ENCODE measurements around the gene HOOK1. TPM values are rescaled to one million over a fixed set of nuclear protein-coding genes. Genes with fewer than 3 reads are reported as not detected.

HOOK1 gene
- total RNA-seq, 4 donors from 2014 or later, result 22.3 to 38.1 (median 33.7) TPM

GRCh38 chr1:59856725-59857338 is 42.1 kb downstream of the HOOK1 start:
- TF ChIP-seq POLR2A (IDR thresholded peaks at IDR 0.05) (no peak), EP300 (IDR thresholded peaks at IDR 0.05) (no peak), POLR2AphosphoS5 (IDR thresholded peaks at IDR 0.05) (no peak), CTCF (IDR thresholded peaks at IDR 0.05) (no peak)
- Histone ChIP-seq H3K36me3 (peaks cover 8% of the 10 kb centered on the region), H3K4me3 (no peak overlapping the region), H3K27me3 (no peaks in the 10 kb centered on the region), H3K27ac (peak overlapping the region; percentile 29), H3K4me1 (peaks cover 10% of the 10 kb centered on the region), H3K9me3 (no peaks in the 10 kb centered on the region)
- WGBS, result 49% methylated on average over 4 of the region's 4 CpGs
- DNase-seq (ENCODE audit: low spot score in 2 of 2), result no peak

GRCh38 chr1:59857679-59858354 is 43.1 kb downstream of the HOOK1 start:
- H3K4me3 ChIP-seq, result no peak overlapping the region
- TF ChIP-seq POLR2A (IDR thresholded peaks at IDR 0.05) (no peak), CTCF (IDR thresholded peaks at IDR 0.05) (no peak), EP300 (IDR thresholded peaks at IDR 0.05) (no peak), POLR2AphosphoS5 (IDR thresholded peaks at IDR 0.05) (no peak)
- WGBS, result 88% methylated on average over 5 of the region's 5 CpGs
- DNase-seq (ENCODE audit: low spot score in 2 of 2), result no peak
- H3K9me3 ChIP-seq, result no peaks in the 10 kb centered on the region
- H3K4me1 ChIP-seq, result peaks cover 10% of the 10 kb centered on the region
- H3K36me3 ChIP-seq, result peaks cover 11% of the 10 kb centered on the region
- no peaks in the 10 kb centered on the region for H3K27me3 ChIP-seq
- no peak overlapping the region for H3K27ac ChIP-seq

GRCh38 chr1:59866462-59866861 is 51.7 kb downstream of the HOOK1 start:
- no peak for DNase-seq (ENCODE audit: low spot score in 2 of 2)
- Histone ChIP-seq H3K9me3 (no peaks in the 10 kb centered on the region), H3K36me3 (peaks cover 21% of the 10 kb centered on the region), H3K4me3 (no peak overlapping the region), H3K27me3 (no peaks in the 10 kb centered on the region), H3K4me1 (no peaks in the 10 kb centered on the region), H3K27ac (no peak overlapping the region)
- WGBS, result 66% methylated on average over 2 of the region's 2 CpGs
- TF ChIP-seq POLR2AphosphoS5 (IDR thresholded peaks at IDR 0.05), result no peak

GRCh38 chr1:59871746-59872145 is 57.0 kb downstream of the HOOK1 start:
- DNase-seq (ENCODE audit: low spot score in 2 of 2), result no peak
- H3K36me3 ChIP-seq, result peaks cover 28% of the 10 kb centered on the region
- no peak overlapping the region for H3K4me3 ChIP-seq
- no peaks in the 10 kb centered on the region for H3K4me1 ChIP-seq
- H3K9me3 ChIP-seq, result no peaks in the 10 kb centered on the region
- TF ChIP-seq POLR2A (IDR thresholded peaks at IDR 0.05) (no peak), EP300 (IDR thresholded peaks at IDR 0.05) (no peak), POLR2AphosphoS5 (IDR thresholded peaks at IDR 0.05) (no peak), CTCF (IDR thresholded peaks at IDR 0.05) (no peak)
- H3K27ac ChIP-seq, result no peak overlapping the region
- no peaks in the 10 kb centered on the region for H3K27me3 ChIP-seq

- H3K27me3 ChIP-seq, result no peaks in the 10 kb centered on the region
- no peak for TF ChIP-seq POLR2A (IDR thresholded peaks at IDR 0.05)
- no peak for TF ChIP-seq POLR2AphosphoS5 (IDR thresholded peaks at IDR 0.05)
- no peak for TF ChIP-seq CTCF (IDR thresholded peaks at IDR 0.05)
- TF ChIP-seq EP300 (IDR thresholded peaks at IDR 0.05), result no peak
- H3K27ac ChIP-seq, result no peak overlapping the region
- peaks cover 7% of the 10 kb centered on the region for H3K36me3 ChIP-seq
- no peaks in the 10 kb centered on the region for H3K4me1 ChIP-seq
- no peak for DNase-seq (ENCODE audit: low spot score in 2 of 2)
- 89% methylated on average over 2 of the region's 2 CpGs for WGBS
- H3K4me3 ChIP-seq, result no peak overlapping the region
- H3K9me3 ChIP-seq, result no peaks in the 10 kb centered on the region
Measured at GRCh38 chr1:59877108-59877682, 62.4 kb downstream of the HOOK1 start.

Data from suprapubic skin (tissue), 4 donors.